ENCODE results near the gene WDPCP. TPM values are rescaled to one million over a fixed set of nuclear protein-coding genes. Genes with fewer than 3 reads are reported as not detected.

Gene WDPCP
- total and polyA plus RNA-seq, 2 of the 13 experiments (the other 11 are each of a cell fraction or from before 2014, with no cell fraction given), result 2.9 to 5.2 TPM

DNA sequence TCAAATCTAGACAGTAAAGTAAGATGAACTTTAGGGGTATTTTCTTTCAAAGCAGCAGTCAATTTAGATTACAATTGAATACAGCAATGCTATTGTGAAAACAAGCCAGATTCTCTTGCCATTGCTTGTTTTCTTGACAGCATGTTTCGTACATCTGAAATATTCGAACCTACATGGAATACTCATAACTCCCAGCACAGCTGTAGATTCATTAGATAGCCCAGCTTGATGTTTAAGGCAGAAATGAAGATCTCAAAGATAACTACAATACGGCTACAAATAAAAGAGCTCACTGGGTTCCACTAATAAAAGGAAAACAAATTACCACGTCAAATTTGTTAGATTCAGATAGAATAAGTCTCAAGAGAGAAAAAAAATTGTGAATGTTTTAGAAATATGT is 208.8 kb downstream of the WDPCP start:
- H3K4me1 ChIP-seq (ENCODE audit: insufficient read depth, low read length), result 0 out of 2 replicates have a peak, but pooled peaks cover 6% of the 10 kb centered on the region
- CTCF ChIA-PET (ENCODE audit: low intra/inter-chr PET ratio, low total read pairs), result no interaction called here
- in situ Hi-C loops (cut with HindIII; ENCODE audit: extremely low pct_ligation_motif_present, low pct_unique_long_range_greater_than_20kb), result no loop called here
- POLR2A ChIA-PET, result no interaction called here
- 91% methylated on average over 4 of the region's 4 CpGs for WGBS (ENCODE audit: low lambda C conversion rate)
- no peaks in the 10 kb centered on the region for H3K9me3 ChIP-seq (ENCODE audit: low read length)
- no peaks in the 10 kb centered on the region for H3K79me2 ChIP-seq (ENCODE audit: insufficient read depth, low read length)
- H3K36me3 ChIP-seq (replicated peaks in 1 of 2; ENCODE audit: control insufficient read depth in 1 of 2, insufficient read depth in 2 of 2, low read length in 2 of 2), result no peaks in the 10 kb centered on the region; a peak in 1 of 5 replicates
- no peaks in the 10 kb centered on the region for H3K27me3 ChIP-seq (ENCODE audit: control insufficient read depth in 1 of 2, insufficient read depth in 2 of 2, low read length in 2 of 2)
- DNase-seq (ENCODE audit: low spot score), result no peak
- H3K27ac ChIP-seq (ENCODE audit: extremely low read length, insufficient read depth, low read length), result no peak overlapping the region
- H2AFZ ChIP-seq (ENCODE audit: low read length), result no peak overlapping the region
- no peak overlapping the region for H3K9ac ChIP-seq (ENCODE audit: insufficient read depth, low read depth, low read length)
- H4K20me1 ChIP-seq (ENCODE audit: insufficient read depth, low read length), result no peaks in the 10 kb centered on the region
- no TSS peak for BruUV-seq (replicated peaks)
- H3K4me2 ChIP-seq (ENCODE audit: low read depth, low read length), result no peak overlapping the region
- no peak overlapping the region for H3K4me3 ChIP-seq (replicated peaks in 1 of 3; ENCODE audit: insufficient read depth in 1 of 3, low read depth in 2 of 3, low read length in 3 of 3)
- no peak for FAIRE-seq
- no peak for ATAC-seq
- intact Hi-C loops (cut with micrococcal nuclease; ENCODE audit: unreplicated experiment), result no loop called here
- TF ChIP-seq, protein P1, sequence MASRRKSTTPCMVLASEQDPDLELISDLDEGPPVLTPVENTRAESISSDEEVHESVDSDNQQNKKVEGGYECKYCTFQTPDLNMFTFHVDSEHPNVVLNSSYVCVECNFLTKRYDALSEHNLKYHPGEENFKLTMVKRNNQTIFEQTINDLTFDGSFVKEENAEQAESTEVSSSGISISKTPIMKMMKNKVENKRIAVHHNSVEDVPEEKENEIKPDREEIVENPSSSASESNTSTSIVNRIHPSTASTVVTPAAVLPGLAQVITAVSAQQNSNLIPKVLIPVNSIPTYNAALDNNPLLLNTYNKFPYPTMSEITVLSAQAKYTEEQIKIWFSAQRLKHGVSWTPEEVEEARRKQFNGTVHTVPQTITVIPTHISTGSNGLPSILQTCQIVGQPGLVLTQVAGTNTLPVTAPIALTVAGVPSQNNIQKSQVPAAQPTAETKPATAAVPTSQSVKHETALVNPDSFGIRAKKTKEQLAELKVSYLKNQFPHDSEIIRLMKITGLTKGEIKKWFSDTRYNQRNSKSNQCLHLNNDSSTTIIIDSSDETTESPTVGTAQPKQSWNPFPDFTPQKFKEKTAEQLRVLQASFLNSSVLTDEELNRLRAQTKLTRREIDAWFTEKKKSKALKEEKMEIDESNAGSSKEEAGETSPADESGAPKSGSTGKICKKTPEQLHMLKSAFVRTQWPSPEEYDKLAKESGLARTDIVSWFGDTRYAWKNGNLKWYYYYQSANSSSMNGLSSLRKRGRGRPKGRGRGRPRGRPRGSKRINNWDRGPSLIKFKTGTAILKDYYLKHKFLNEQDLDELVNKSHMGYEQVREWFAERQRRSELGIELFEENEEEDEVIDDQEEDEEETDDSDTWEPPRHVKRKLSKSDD (CRISPR knock-in tag; IDR thresholded peaks at IDR 0.05; ENCODE audit: low read depth), result no peak
- TF ChIP-seq ZZZ3 (CRISPR knock-in tag; IDR thresholded peaks at IDR 0.05; ENCODE audit: borderline replicate concordance) (no peak), TBL1XR1 (IDR thresholded peaks at IDR 0.05; ENCODE audit: borderline replicate concordance, low read length, partially characterized antibody) (no peak), CCAR2 (optimal IDR thresholded peaks at IDR 0.05; ENCODE audit: low read depth, low read length) (no peak), ZNF550 (CRISPR knock-in tag; IDR thresholded peaks at IDR 0.05; ENCODE audit: borderline replicate concordance) (no peak), NFE2L2 (IDR thresholded peaks at IDR 0.05; ENCODE audit: low read length) (no peak), SETDB1 (CRISPR knock-in tag; IDR thresholded peaks at IDR 0.05; ENCODE audit: borderline replicate concordance) (no peak), KLF12 (CRISPR knock-in tag; IDR thresholded peaks at IDR 0.05; ENCODE audit: borderline replicate concordance) (no peak), RAD21 (CRISPR knock-in tag; IDR thresholded peaks at IDR 0.05) (no peak)
- TF ChIP-seq, protein P2, sequence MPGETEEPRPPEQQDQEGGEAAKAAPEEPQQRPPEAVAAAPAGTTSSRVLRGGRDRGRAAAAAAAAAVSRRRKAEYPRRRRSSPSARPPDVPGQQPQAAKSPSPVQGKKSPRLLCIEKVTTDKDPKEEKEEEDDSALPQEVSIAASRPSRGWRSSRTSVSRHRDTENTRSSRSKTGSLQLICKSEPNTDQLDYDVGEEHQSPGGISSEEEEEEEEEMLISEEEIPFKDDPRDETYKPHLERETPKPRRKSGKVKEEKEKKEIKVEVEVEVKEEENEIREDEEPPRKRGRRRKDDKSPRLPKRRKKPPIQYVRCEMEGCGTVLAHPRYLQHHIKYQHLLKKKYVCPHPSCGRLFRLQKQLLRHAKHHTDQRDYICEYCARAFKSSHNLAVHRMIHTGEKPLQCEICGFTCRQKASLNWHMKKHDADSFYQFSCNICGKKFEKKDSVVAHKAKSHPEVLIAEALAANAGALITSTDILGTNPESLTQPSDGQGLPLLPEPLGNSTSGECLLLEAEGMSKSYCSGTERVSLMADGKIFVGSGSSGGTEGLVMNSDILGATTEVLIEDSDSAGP (CRISPR knock-in tag; IDR thresholded peaks at IDR 0.05; ENCODE audit: borderline replicate concordance), result no peak
- TF ChIP-seq, protein P3, sequence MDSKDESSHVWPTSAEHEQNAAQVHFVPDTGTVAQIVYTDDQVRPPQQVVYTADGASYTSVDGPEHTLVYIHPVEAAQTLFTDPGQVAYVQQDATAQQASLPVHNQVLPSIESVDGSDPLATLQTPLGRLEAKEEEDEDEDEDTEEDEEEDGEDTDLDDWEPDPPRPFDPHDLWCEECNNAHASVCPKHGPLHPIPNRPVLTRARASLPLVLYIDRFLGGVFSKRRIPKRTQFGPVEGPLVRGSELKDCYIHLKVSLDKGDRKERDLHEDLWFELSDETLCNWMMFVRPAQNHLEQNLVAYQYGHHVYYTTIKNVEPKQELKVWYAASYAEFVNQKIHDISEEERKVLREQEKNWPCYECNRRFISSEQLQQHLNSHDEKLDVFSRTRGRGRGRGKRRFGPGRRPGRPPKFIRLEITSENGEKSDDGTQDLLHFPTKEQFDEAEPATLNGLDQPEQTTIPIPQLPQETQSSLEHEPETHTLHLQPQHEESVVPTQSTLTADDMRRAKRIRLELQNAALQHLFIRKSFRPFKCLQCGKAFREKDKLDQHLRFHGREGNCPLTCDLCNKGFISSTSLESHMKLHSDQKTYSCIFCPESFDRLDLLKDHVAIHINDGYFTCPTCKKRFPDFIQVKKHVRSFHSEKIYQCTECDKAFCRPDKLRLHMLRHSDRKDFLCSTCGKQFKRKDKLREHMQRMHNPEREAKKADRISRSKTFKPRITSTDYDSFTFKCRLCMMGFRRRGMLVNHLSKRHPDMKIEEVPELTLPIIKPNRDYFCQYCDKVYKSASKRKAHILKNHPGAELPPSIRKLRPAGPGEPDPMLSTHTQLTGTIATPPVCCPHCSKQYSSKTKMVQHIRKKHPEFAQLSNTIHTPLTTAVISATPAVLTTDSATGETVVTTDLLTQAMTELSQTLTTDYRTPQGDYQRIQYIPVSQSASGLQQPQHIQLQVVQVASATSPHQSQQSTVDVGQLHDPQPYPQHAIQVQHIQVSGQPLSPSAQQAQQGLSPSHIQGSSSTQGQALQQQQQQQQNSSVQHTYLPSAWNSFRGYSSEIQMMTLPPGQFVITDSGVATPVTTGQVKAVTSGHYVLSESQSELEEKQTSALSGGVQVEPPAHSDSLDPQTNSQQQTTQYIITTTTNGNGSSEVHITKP (CRISPR knock-in tag; IDR thresholded peaks at IDR 0.05; ENCODE audit: low read depth), result no peak
- TF ChIP-seq, protein P4, sequence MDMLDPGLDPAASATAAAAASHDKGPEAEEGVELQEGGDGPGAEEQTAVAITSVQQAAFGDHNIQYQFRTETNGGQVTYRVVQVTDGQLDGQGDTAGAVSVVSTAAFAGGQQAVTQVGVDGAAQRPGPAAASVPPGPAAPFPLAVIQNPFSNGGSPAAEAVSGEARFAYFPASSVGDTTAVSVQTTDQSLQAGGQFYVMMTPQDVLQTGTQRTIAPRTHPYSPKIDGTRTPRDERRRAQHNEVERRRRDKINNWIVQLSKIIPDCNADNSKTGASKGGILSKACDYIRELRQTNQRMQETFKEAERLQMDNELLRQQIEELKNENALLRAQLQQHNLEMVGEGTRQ (IDR thresholded peaks at IDR 0.05; ENCODE audit: low read depth, low read length), result no peak
- TF ChIP-seq, protein P4 (CRISPR knock-in tag; IDR thresholded peaks at IDR 0.05; ENCODE audit: borderline replicate concordance), result no peak

Measured in HepG2 (cell line).